ENCODE results near the gene SLC25A26.

SLC25A26 gene

DNA sequence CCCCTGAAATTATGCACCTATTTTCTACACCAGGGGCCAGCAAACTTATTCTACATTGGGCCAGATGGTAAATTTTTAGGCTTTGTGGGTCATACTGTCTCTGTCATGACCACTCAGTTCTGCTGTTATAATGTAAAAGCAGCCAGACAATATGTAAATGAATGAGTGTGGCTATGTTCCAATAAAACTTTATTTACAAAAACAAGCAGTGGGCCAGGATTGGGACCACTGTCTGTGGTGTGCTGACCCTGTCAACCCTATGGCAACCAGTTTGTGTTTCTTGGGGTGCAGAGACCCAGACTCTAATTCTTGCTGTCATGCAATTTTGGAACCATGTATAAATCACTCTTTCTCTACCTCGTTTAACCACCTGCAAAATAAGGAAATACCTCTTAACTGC lies 205.3 kb downstream of the SLC25A26 start:
- no peak for TF ChIP-seq CTCF (IDR thresholded peaks at IDR 0.05; ENCODE audit: insufficient read depth, low read length, missing control alignments)
- no peak for DNase-seq (ENCODE audit: low read depth, low spot score)
- CTCF ChIA-PET, result interaction anchor here (0.8 to 1.8 kb wide), 2 partner anchors 19 to 390 kb away, joined by 4 to 6 read pairs; no protein-coding TSS in a partner anchor

GRCh38 chr3:66427352-66427751 lies 206.6 kb downstream of the SLC25A26 start:
- TF ChIP-seq CTCF (IDR thresholded peaks at IDR 0.05; ENCODE audit: insufficient read depth, low read length, missing control alignments), result no peak
- no peak overlapping the region for H3K4me3 ChIP-seq (ENCODE audit: low read depth, low read length)
- no peak for DNase-seq (ENCODE audit: low read depth, low spot score)
- CTCF ChIA-PET, result interaction anchor here (1.2 kb wide), 1 partner anchor 15 kb away, joined by 3 read pairs; no protein-coding TSS in a partner anchor
- POLR2A ChIA-PET, result no interaction called here

More for the DNA sequence above, 205.3 kb downstream of the SLC25A26 start:
- POLR2A ChIA-PET, result no interaction called here
- no peak overlapping the region for H3K4me3 ChIP-seq (ENCODE audit: low read depth, low read length)

DNA sequence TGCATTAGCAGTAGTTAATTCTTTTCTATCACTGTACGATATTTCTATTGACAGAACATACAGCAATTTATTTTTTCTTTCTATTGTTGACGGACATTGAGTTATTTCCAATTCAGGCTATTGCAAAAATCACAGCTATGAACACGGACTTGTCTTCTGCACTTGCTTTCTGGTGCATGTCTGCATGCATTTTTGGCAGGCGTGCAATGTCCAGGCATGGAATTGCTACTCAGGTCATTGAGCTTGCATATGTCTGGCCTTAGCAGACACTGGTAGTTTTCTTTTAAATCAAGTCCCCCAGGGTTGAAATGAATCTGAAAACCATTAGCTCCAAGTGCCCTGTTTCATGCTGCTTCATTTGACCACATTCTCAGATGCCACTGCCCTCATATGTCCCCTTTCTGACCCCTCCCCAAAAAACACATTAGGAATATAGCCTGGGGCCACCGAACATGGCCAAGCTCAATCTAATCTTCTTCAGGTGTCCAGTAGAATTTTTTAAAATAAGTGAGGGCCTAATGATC lies 207.2 kb downstream of the SLC25A26 start:
- no peak overlapping the region for H3K4me3 ChIP-seq (ENCODE audit: low read depth, low read length)
- DNase-seq (ENCODE audit: low read depth, low spot score), result no peak
- ChIA-PET CTCF (interaction anchor here (0.7 to 5.0 kb wide), 3 partner anchors 16 to 391 kb away, joined by 3 to 22 read pairs (median 3); no protein-coding TSS in a partner anchor), POLR2A (interaction anchor here (0.8 kb wide), 1 partner anchor 22 kb away, joined by 4 read pairs; no protein-coding TSS in a partner anchor)
- TF ChIP-seq CTCF (IDR thresholded peaks at IDR 0.05; ENCODE audit: insufficient read depth, low read length, missing control alignments), result no peak
